Gastroesophageal sphincter (tissue), 4 donors: ENCODE data around the gene DYNC1I1. TPM values are rescaled to one million over a fixed set of nuclear protein-coding genes. Genes with fewer than 3 reads are reported as not detected.

ENCODE experiments used
- ATAC-seq: fragments of 150-250 bp; one replicate; pipeline ENCODE4 v1.9.1; 2016; ENCODE audit warnings: mild to moderate bottlenecking, moderate library complexity
- H3K27ac ChIP-seq, 4 donors: fragments of 200-600 bp; sonication (generic) in 3 of 4; 1 replicate in 3 of 4; 2 replicates in 1 of 4; pipeline ENCODE4 v1.5.1; 2016 to 2019
- H3K27me3 ChIP-seq: fragments of 200-600 bp; sonication (generic); one replicate; pipeline ENCODE4 v1.5.1; 2019
- H3K36me3 ChIP-seq, 2 donors: fragments of 200-600 bp; sonication (generic); one replicate each; pipeline ENCODE4 v1.5.1; 2019; ENCODE audit warnings: control low read depth in 1 of 2
- H3K4me1 ChIP-seq, 3 donors: fragments of 200-600 bp; sonication (generic); 1 replicate in 2 of 3; 2 replicates in 1 of 3; pipeline ENCODE4 v1.5.1; 2016 to 2019; ENCODE audit warnings: control low read depth in 2 of 3
- H3K4me3 ChIP-seq, 2 donors: fragments of 200-600 bp; sonication (generic); one replicate each; pipeline ENCODE4 v1.5.1; 2019; ENCODE audit warnings: mild to moderate bottlenecking in 1 of 2, moderate library complexity in 1 of 2
- H3K9me3 ChIP-seq, 3 donors: fragments of 200-600 bp; sonication (generic); one replicate each; pipeline ENCODE4 v1.5.1; 2017 to 2019; ENCODE audit warnings: control low read depth in 2 of 3
- EP300 ChIP-seq: sonication (generic); formaldehyde crosslinking; IDR thresholded peaks from one replicate; pipeline ENCODE4 v1.6.1; 2017; ENCODE audit warnings: antibody characterized with exemption, mild to moderate bottlenecking
- POLR2A ChIP-seq, 2 donors: fragments of 450-650 bp; IDR thresholded peaks; one replicate each; pipeline ENCODE4 v1.6.1; 2017; ENCODE audit warnings: antibody characterized with exemption in 2 of 2, mild to moderate bottlenecking in 2 of 2, moderate library complexity in 1 of 2
- POLR2AphosphoS5 ChIP-seq: sonication (generic); formaldehyde crosslinking; IDR thresholded peaks from one replicate; pipeline ENCODE4 v1.6.1; 2017; ENCODE audit warnings: antibody characterized with exemption
- WGBS, 2 donors: methylation state at CpG; one replicate each; pipeline ENCODE4 v1.1.5; 2018; ENCODE audit warnings: low coverage in 1 of 2; 5-methylcytosine and 5-hydroxymethylcytosine counted together
- total RNA-seq, 4 donors: library from RNA; depleted of rRNA; stranded (reverse); fragments of >200 nt; gene quantifications; one replicate each; pipeline ENCODE4 v1.1.0, GENCODE V29; 2016
- TF ChIP-seq, protein P1 (sequence below), 4 experiments: fragments of 200-600 bp in 2 of 4; fragments of 450-650 bp in 2 of 4; sonication (generic) in 1 of 4; IDR thresholded peaks; one replicate each; pipeline ENCODE4 v1.5.1; 2017 to 2019; ENCODE audit warnings: antibody characterized with exemption in 4 of 4, mild to moderate bottlenecking in 2 of 4, moderate library complexity in 2 of 4

Gene DYNC1I1
- total RNA-seq, 4 donors from 2014 or later = 7.6 to 23.8 (median 18.2) TPM

DNA sequence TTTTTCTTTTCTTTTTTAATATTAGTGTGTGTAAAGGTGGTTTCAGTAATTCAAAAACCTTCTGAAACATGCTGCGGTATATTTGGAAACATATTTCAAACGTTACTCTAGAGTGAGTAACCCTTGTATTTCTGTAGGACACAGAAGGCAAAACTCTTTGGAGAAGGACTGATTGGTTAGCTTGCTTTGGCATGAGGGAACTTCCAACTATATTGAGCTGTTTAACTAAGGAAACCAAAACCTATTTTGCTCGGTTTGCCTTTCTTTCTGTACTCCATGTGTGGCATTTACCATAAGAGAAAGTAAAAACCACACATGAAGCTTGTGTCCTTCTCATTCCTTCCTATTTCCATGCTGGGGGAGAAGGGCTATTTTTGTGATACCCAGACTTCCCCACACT, 149.8 kb downstream of the DYNC1I1 start:
- no peak overlapping the region for H3K4me3 ChIP-seq
- no peak overlapping the region for H3K27ac ChIP-seq
- ATAC-seq = no peak
- H3K36me3 ChIP-seq = no peaks in the 10 kb centered on the region
- no peaks in the 10 kb centered on the region for H3K27me3 ChIP-seq
- 62% methylated on average over 3 of the region's 3 CpGs for WGBS, 2 donors
- peaks cover 0 to 1% (median 0%) of the 10 kb centered on the region in 3 donors for H3K4me1 ChIP-seq
- H3K9me3 ChIP-seq = no peaks in the 10 kb centered on the region
- TF ChIP-seq, protein P1, sequence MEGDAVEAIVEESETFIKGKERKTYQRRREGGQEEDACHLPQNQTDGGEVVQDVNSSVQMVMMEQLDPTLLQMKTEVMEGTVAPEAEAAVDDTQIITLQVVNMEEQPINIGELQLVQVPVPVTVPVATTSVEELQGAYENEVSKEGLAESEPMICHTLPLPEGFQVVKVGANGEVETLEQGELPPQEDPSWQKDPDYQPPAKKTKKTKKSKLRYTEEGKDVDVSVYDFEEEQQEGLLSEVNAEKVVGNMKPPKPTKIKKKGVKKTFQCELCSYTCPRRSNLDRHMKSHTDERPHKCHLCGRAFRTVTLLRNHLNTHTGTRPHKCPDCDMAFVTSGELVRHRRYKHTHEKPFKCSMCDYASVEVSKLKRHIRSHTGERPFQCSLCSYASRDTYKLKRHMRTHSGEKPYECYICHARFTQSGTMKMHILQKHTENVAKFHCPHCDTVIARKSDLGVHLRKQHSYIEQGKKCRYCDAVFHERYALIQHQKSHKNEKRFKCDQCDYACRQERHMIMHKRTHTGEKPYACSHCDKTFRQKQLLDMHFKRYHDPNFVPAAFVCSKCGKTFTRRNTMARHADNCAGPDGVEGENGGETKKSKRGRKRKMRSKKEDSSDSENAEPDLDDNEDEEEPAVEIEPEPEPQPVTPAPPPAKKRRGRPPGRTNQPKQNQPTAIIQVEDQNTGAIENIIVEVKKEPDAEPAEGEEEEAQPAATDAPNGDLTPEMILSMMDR (IDR thresholded peaks at IDR 0.05) = no peak
- TF ChIP-seq POLR2A (IDR thresholded peaks at IDR 0.05) = no peak
- no peak for TF ChIP-seq POLR2AphosphoS5
- no peak for TF ChIP-seq EP300

DNA sequence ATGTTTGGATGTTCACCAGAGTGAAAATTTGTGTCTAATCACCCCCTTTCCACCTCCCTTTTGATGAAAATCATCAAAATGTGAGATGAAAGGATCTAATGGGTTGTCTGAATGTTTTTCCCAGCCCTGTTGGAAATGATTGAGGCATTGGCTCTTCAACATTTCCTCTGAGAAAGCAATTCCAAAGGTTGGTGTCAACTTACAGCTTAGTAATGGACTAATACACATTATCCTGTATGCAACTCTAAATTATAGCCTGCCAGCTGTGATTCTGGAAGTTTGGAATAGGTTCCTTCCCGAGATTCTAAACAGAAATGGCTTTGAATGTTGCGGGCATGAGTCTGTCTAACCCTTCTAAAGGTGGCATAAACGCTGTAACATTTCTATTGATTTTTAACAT, 152.9 kb downstream of the DYNC1I1 start:
- no peaks in the 10 kb centered on the region for H3K36me3 ChIP-seq
- TF ChIP-seq POLR2AphosphoS5 (no peak), EP300 (no peak), POLR2A (IDR thresholded peaks at IDR 0.05) (no peak)
- TF ChIP-seq, protein P1 (IDR thresholded peaks at IDR 0.05) = no peak
- ATAC-seq = no peak
- no peak overlapping the region for H3K4me3 ChIP-seq
- H3K27ac ChIP-seq = no peak overlapping the region
- H3K4me1 ChIP-seq = no peaks in the 10 kb centered on the region
- no peaks in the 10 kb centered on the region for H3K27me3 ChIP-seq
- 54 to 83% methylated on average over 3 of the region's 3 CpGs for WGBS, 2 donors
- H3K9me3 ChIP-seq = no peaks in the 10 kb centered on the region

DNA sequence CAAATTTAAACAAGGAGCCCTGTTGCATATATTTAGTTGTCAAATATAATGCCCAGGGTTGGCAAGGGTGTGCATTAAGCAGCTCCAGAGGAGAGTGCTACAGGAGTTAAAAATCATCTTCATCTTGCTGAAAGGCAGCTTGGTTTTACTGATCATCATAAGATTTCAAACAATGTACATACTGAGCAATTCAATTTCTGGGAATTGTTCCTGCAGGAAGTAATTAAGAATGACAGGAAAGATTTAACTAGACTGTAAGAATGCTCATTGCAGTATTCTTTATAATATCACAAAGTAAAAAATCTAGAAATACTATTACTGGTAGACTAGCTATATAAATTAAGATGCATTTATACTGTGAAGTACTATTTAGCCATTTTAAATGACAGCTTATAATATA, 153.6 kb downstream of the DYNC1I1 start:
- H3K9me3 ChIP-seq = no peaks in the 10 kb centered on the region
- no peak for ATAC-seq
- H3K4me3 ChIP-seq = no peak overlapping the region
- no peaks in the 10 kb centered on the region for H3K36me3 ChIP-seq
- TF ChIP-seq POLR2AphosphoS5 (no peak), POLR2A (IDR thresholded peaks at IDR 0.05) (no peak), EP300 (no peak)
- TF ChIP-seq, protein P1 (IDR thresholded peaks at IDR 0.05) = no peak
- no peak overlapping the region for H3K27ac ChIP-seq
- H3K4me1 ChIP-seq = no peaks in the 10 kb centered on the region
- no peaks in the 10 kb centered on the region for H3K27me3 ChIP-seq

DNA sequence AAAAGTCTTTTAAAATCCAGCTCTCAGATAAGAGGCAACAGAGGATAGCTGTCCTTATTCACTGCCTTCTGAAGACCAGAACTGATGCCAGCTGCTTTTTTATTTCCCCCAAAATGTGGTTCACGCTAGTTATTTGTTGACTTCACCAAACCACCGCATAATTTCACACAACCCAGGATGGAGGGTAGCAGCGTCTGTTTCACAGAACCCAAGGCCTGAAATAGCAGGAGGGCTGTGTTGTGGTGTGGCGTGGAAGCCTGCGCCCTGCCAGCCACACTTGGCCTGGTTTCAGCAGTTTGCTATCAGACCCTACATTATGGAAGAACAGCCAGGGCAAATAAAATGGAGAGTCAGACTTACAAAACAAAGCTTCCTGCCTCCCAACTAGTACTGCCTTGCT, 155.4 kb downstream of the DYNC1I1 start:
- no peaks in the 10 kb centered on the region for H3K4me1 ChIP-seq
- H3K9me3 ChIP-seq = no peaks in the 10 kb centered on the region
- ATAC-seq = no peak
- no peaks in the 10 kb centered on the region for H3K27me3 ChIP-seq
- 71 to 83% methylated on average over 1 to 5 of the region's 5 CpGs for WGBS, 2 donors
- no peak overlapping the region for H3K4me3 ChIP-seq
- TF ChIP-seq POLR2AphosphoS5 (no peak), EP300 (no peak), POLR2A (IDR thresholded peaks at IDR 0.05) (no peak)
- TF ChIP-seq, protein P1 (IDR thresholded peaks at IDR 0.05) = no peak
- H3K27ac ChIP-seq = no peak overlapping the region
- no peaks in the 10 kb centered on the region for H3K36me3 ChIP-seq

DNA sequence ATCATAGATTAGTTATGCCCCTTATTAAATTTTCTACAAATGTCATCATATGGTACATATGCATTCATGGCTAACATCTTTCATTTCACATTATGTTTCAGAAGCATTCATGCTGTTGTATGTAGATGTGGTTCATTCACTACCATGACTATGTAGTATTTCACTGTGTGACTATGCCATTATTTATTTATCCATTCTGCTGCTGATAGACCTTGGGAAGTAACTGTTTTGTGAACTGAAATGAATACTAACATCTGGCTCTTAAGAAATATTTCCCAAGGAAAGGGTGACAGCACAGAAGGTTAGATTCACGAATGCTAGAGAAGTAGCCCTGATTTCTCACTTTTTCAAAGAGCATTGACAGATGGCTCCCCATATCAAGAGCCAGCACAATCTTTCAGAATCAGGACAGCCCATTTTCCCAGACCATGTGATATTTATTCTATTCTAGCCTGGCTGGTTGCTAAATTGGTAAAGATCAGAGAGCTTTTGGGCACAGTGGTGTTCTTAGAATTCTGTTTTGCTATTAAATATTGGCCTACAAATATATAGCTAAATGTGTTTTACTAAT, 157.4 kb downstream of the DYNC1I1 start:
- Histone ChIP-seq H3K4me1 (no peaks in the 10 kb centered on the region), H3K27me3 (no peaks in the 10 kb centered on the region), H3K4me3 (no peak overlapping the region), H3K36me3 (no peaks in the 10 kb centered on the region), H3K27ac (no peak overlapping the region), H3K9me3 (no peaks in the 10 kb centered on the region)
- ATAC-seq = no peak
- TF ChIP-seq, protein P1 (IDR thresholded peaks at IDR 0.05) = no peak
- TF ChIP-seq EP300 = no peak
- TF ChIP-seq POLR2A (IDR thresholded peaks at IDR 0.05) = no peak
- TF ChIP-seq POLR2AphosphoS5 = no peak
- 56 to 73% methylated on average over 1 of the region's 1 CpG for WGBS, 2 donors
